KMS-11 (cell line): ENCODE data around the gene FNDC10.
A peak's percentile ranks its signal among the peaks of the same experiment; 100 is the strongest.
"Not testable (repeated sequence)": the region's sequence is repeated elsewhere in the genome, so short reads cannot be mapped to it uniquely, and the experiment has no call there.

Experiments used
- H2AFZ ChIP-seq: fragments of 200-600 bp; sonication (generic); 2 replicates; pipeline ENCODE4 v1.6.1; 2016; ENCODE audit warnings: antibody characterized with exemption, mixed run types, low read depth
- H3K27ac ChIP-seq: fragments of 200-600 bp; sonication (generic); 2 replicates; pipeline ENCODE4 v1.6.1; 2016; ENCODE audit warnings: mild to moderate bottlenecking, mixed run types
- H3K27me3 ChIP-seq: fragments of 200-600 bp; sonication (generic); 2 replicates; pipeline ENCODE4 v1.6.1; 2017; ENCODE audit warnings: mild to moderate bottlenecking, low read depth, mixed run types, moderate library complexity; ENCODE audit not compliant: insufficient read depth
- H3K36me3 ChIP-seq: fragments of 200-600 bp; sonication (generic); 2 replicates; pipeline ENCODE4 v1.6.1; 2017; ENCODE audit warnings: mild to moderate bottlenecking, mixed run types; ENCODE audit not compliant: insufficient read depth
- H3K4me1 ChIP-seq: fragments of 200-600 bp; sonication (generic); 2 replicates; pipeline ENCODE4 v1.6.1; 2016; ENCODE audit warnings: mild to moderate bottlenecking, low read depth, mixed run types; ENCODE audit not compliant: poor library complexity, severe bottlenecking
- H3K4me2 ChIP-seq: fragments of 200-600 bp; sonication (generic); 2 replicates; pipeline ENCODE4 v1.7.0; 2016; ENCODE audit warnings: mild to moderate bottlenecking, mixed run types
- H3K4me3 ChIP-seq: fragments of 200-600 bp; sonication (generic); IDR thresholded peaks from 2 replicates; pipeline ENCODE4 v1.6.1; 2017; ENCODE audit warnings: low read depth, low read length, mixed read lengths; ENCODE audit not compliant: insufficient read depth
- H3K79me2 ChIP-seq: fragments of 200-600 bp; sonication (generic); 2 replicates; pipeline ENCODE4 v1.6.1; 2016; ENCODE audit warnings: low read depth, mixed run types; ENCODE audit not compliant: insufficient read depth
- H3K9ac ChIP-seq: fragments of 200-600 bp; sonication (generic); 2 replicates; pipeline ENCODE4 v1.6.1; 2016; ENCODE audit warnings: mild to moderate bottlenecking, mixed run types
- H4K20me1 ChIP-seq: fragments of 200-600 bp; sonication (generic); 2 replicates; pipeline ENCODE4 v1.6.1; 2016; ENCODE audit warnings: mild to moderate bottlenecking, mixed run types; ENCODE audit not compliant: insufficient read depth
- TF ChIP-seq, protein P1 (sequence below): fragments of 200-600 bp; sonication (generic); conservative IDR thresholded peaks from 2 replicates; pipeline ENCODE4 v1.6.1; 2017; ENCODE audit warnings: low read depth, mild to moderate bottlenecking, antibody characterized with exemption, low read length, moderate library complexity, mixed read lengths

FNDC10 gene

DNA sequence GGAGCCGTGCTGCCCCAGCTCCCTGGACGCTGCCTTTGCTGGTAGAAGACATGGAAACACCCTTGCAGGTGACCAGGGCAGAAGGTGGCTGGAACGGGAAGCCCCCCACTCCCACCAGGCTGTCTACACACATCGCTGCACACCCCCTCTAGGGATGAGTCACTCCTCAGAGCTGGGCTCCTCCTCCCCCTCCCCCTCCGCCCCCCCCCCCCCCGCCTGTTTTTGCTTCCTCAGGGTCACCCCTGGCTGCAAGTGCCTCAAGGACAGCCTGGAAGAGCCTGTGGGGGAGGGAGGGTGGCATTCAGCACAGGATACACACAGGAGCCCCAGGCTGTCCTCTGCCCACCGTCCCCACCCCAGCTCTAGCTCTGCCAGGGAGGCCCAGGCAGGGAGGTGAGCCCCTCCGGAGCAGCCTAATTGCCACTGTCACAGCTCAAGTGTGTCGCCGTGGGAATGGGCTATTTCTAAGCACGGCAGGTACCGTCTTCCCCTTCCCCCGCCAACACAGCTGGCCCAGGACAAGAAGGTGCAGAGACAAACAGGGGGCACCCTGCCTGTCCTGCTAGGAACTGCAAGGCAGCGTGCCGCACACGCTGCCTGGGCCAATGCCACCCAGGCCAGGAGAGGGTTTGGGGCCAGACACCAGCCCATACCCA, 2.5 kb downstream of the FNDC10 start:
- Histone ChIP-seq H3K27ac (no peak overlapping the region), H3K4me3 (no peak overlapping the region), H3K79me2 (no peaks in the 10 kb centered on the region), H3K36me3 (no peaks in the 10 kb centered on the region), H3K9ac (no peak overlapping the region), H3K4me2 (no peak overlapping the region; the same call in 1 of the 2 replicates), H3K4me1 (peaks cover 18% of the 10 kb centered on the region), H3K27me3 (peaks cover 40% of the 10 kb centered on the region), H2AFZ (no peak overlapping the region), H4K20me1 (no peaks in the 10 kb centered on the region)
- TF ChIP-seq, protein P1, sequence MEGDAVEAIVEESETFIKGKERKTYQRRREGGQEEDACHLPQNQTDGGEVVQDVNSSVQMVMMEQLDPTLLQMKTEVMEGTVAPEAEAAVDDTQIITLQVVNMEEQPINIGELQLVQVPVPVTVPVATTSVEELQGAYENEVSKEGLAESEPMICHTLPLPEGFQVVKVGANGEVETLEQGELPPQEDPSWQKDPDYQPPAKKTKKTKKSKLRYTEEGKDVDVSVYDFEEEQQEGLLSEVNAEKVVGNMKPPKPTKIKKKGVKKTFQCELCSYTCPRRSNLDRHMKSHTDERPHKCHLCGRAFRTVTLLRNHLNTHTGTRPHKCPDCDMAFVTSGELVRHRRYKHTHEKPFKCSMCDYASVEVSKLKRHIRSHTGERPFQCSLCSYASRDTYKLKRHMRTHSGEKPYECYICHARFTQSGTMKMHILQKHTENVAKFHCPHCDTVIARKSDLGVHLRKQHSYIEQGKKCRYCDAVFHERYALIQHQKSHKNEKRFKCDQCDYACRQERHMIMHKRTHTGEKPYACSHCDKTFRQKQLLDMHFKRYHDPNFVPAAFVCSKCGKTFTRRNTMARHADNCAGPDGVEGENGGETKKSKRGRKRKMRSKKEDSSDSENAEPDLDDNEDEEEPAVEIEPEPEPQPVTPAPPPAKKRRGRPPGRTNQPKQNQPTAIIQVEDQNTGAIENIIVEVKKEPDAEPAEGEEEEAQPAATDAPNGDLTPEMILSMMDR = peak; percentile 32; the same call in 1 of the 2 replicates

DNA sequence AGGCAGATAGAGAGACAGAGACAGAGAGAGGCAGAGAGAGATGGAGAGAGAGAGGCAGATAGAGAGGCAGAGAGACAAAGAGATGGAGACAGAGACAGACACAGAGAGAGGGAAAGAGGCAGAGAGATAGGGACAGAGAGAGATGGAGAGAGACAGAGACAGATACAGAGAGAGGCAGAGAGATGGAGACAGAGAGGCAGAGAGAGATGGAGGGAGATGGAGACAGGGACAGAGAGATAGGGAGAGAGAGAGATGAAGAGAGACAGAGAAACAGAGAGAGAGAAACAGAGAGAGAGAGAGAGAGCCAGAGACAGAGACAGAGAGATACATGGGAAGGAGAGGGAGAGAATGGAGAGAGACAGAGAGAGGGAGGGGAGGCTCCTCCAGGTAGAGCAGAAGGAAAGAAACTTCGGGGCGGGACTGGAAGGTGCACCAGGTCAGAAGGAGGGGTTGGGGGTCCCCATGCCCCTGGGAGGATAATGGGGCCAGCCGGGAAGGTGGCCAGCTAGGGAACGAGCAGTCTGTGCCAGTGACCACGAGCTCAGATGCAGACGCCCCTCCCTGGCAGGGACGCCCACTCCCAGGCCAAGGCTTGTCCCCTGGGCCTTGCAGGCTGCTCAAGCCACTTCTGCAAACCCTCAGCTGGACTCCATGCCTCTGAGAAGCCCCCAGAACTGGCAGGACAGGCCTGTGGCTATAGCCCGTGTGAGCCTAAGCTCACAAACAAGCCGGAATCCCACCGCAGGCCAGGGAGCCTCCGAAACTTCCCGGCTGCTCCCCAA, 3.3 kb downstream of the FNDC10 start:
- Histone ChIP-seq H3K4me3 (no peak overlapping the region), H3K27me3 (peaks cover 46% of the 10 kb centered on the region), H3K4me2 (no peak overlapping the region), H3K9ac (no peak overlapping the region), H3K27ac (no peak overlapping the region), H4K20me1 (no peaks in the 10 kb centered on the region), H3K36me3 (no peaks in the 10 kb centered on the region), H3K4me1 (peaks cover 11% of the 10 kb centered on the region), H3K79me2 (no peaks in the 10 kb centered on the region), H2AFZ (no peak overlapping the region)
- TF ChIP-seq, protein P1 = no peak

DNA sequence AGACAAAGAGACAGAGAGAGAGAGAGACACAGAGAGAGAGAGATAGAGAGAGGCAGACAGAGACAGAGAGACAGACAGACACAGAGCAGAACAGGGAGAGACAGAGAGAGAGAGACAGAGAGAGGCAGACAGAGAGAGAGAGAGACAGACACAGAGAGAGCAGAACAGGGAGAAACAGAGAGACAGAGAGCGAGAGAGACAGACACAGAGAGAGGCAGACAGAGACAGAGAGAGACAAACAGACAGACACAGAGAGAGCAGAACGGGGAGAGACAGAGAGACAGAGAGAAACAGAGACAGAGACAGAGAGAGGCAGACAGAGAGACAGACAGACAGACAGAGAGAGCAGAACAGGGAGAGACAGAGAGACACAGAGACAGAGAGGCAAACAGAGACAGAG, 4.6 kb downstream of the FNDC10 start:
- not testable (repeated sequence) for H3K4me2 ChIP-seq, H3K4me1 ChIP-seq, H3K27ac ChIP-seq, H3K4me3 ChIP-seq, H4K20me1 ChIP-seq, H3K9ac ChIP-seq, H3K36me3 ChIP-seq, H2AFZ ChIP-seq, H3K79me2 ChIP-seq
- peaks cover 56% of the 10 kb centered on the region for H3K27me3 ChIP-seq

DNA sequence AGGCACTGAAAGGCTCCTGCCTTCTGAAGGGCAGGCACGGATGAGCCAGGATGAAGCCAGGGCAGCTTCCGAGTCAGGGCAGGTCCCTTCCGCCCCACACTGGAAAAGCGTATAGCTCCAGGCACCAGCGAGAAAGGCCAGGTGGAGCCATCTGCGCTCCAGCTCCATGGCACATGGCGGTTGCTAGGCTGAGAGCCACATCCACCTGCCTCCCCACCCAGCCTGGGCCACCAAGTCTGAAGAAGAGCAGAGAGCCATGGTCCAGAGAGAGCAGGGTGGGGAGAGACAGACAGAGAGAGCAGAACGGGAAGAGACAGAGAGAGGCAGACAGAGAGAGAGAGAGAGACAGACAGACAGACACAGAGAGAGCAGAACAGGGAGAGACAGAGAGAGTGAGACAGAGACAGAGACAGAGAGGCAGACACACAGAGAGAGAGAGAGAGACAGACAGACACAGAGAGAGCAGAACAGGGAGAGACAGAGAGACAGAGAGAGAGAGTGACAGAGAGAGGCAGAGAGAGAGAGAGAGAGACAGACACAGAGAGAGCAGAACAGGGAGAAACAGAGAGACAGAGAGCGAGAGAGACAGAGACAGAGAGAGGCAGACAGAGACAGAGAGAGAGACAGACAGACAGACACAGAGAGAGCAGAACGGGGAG, 5.2 kb downstream of the FNDC10 start:
- no peaks in the 10 kb centered on the region for H3K36me3 ChIP-seq
- H3K4me2 ChIP-seq = no peak overlapping the region
- H3K4me3 ChIP-seq = no peak overlapping the region
- H3K79me2 ChIP-seq = no peaks in the 10 kb centered on the region
- TF ChIP-seq, protein P1 = no peak
- peaks cover 9% of the 10 kb centered on the region for H3K4me1 ChIP-seq
- no peak overlapping the region for H2AFZ ChIP-seq
- H3K9ac ChIP-seq = no peak overlapping the region
- peaks cover 62% of the 10 kb centered on the region for H3K27me3 ChIP-seq
- no peaks in the 10 kb centered on the region for H4K20me1 ChIP-seq
- no peak overlapping the region for H3K27ac ChIP-seq
